HG03460 (cell line): Measurements from ENCODE around the gene KLF8.
A peak's percentile ranks its signal among the peaks of the same experiment; 100 is the strongest.
"Not testable (repeated sequence)": the region's sequence is repeated elsewhere in the genome, so short reads cannot be mapped to it uniquely, and the experiment has no call there.

Source experiments
- ATAC-seq: cut with Tn5 transposase; IDR thresholded peaks from one replicate; pipeline ENCODE4 v1.9.1; 2021; ENCODE audit not compliant: unreplicated experiment

Gene KLF8

DNA sequence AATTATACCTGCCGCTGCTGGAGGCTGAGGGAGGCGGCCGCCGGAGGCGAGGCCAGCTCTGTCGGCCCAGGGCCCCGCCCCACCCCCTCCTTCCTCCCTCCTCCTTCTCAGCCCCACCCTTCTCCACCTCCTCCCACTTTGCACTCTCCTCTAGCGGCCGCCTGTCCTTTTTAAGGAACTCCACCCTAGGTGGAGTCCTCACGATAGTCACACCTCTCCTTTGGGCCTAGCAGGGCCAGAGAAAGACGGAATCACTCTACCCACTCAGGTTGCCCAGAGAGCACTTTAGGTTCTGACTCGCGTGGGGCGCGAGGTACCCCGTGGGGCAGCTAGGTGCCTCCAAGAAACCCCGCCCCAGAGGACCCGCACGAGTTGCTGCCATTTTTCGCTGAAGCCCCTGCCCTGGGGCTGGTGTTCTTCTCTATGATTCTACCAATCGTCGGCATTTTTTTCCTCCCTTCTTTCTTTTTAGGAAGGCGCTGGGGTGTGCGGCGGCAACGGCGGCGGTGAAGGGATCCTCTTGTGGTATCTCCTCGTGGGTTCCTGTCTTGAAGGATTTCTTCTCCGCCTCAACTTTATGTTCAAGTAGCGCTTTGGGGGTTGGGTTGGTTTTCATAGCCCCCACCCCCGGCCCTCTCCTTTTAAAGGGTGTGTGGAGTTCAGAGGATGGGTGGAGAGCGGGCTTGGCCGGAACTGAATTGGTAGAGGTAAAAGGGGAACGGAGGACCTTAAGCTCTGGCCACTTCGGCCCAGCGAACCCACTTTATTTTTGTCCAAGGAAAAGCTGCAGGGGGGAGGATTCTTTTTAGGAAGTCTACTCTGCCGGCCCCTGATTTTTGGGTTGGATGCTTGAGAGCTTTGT is at the start of gene KLF8:
Gene KLF8 (plus strand): TSS at position 136 of the 862 bp plus-strand sequence. CDS start 979 bp downstream, outside the sequence.
- peak; percentile 72 for ATAC-seq

DNA sequence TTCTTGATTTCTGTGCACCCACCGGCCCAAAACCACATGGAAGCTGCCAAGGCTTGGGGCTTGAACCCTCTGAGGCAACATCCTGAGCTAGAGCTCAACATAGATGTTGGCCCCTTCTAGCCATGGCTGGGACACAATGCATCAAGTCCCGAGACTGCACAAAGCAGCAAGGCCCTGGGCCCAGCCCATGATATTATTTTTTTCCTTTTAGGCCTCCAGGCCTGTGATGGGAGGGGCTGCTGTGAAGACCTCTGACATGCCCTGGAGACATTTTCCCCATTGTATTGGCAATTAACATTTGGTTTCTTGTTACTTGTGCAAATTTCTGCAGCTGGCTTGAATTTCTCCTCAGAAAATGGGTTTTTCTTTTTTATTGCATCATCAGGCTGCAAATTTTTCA is 25.2 kb upstream of the KLF8 start:
- ATAC-seq = not testable (repeated sequence)

DNA sequence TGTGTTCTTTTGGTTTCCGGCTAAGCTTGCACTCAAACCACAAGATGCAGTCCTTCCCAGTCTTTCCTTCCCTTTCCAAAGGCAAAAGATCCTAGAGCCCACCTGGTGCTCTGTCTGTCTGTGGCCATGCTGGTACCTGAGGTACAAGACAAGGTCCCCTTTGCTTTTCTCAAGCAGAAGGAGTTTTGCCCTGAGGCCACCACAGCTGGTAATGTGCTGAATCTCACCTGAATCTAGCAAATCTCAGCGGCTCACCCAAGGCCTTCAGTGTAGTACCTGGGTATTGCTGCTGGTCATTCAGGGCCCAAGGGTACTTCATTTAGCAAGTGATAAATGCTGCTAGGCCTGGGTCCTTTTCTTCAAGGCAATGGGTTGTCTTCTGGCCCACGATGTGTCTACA is 20.5 kb upstream of the KLF8 start:
- ATAC-seq = no peak

DNA sequence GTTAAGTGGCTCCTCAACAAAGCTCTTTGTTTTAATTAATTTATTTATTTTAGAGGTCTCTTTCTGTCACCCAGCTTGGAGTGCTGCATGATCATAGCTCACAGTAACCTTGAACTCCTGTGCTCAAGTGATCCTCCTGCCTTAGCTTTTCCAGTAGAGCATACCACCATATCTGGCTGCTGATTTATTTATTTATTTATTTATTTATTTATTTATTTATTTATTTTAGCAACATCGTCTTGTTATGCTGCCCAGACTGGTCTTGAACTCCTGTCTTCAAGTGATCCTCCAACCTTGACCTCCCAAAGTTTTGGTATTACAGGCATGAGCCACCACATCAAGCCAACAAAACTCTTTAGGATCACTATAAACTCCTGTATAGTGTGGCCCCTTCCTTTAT is 15.8 kb upstream of the KLF8 start:
- ATAC-seq = no peak

DNA sequence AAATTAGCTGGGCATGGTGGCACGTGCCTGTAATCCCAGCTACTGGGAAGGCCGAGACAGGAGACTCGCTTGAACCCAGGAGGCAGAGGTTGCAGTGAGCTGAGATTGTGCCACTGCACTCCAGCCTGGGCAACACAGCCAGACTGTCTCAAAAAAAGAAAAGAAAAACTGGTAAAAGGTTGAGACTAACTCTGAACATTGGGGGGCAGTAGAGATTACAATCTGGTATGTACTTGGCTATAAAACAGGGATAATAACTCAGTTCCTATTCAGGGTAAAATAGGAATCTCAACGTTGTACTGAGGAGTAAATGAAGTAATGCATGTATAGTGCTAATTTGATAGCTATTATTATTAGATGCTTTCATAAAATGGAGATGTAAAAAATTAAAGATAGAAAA is 12.5 kb upstream of the KLF8 start:
- ATAC-seq = no peak

DNA sequence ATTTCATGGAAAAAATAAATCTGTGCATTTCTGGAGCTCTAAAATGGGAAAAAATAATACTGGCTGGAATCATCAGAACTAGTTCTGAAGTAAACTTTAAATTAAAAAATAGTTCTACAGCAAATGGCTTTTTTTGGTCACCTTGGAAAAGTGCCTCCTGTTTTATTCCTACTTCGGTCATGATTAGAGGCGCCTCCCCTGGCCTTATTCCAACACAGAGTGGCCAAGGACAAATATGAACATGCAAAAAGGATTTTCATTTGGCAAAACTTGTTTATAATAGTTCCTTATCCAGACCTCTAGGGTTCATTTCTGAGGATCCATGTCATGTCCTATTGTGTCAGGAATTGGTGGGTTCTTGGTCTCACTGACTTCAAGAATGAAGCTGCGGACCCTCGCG is 11.1 kb upstream of the KLF8 start:
- no peak for ATAC-seq

DNA sequence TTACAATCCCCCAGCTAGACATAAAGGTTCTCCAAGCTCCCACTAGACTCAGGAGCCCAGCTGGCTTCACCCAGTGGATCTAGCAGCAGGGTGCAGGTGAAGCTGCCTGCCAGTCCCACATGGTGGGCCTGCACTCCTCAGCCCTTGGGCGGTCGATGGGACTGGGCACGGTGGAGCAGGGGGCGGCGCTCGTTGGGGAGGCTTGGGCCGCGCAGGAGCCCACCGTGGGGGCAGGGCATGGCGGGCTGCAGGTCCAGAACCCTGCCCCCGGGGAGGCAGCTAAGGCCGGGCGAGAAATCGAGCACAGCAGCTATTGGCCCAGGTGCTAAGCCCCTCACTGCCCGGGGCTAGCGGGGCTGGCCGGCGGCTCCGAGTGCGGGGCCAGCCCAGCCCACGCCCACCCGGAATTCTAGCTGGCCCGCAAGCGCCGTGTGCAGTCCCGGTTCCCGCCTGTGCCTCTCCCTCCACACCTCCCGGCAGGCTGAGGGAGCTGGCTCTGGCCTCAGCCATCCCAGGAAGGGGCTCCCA is 9.6 kb upstream of the KLF8 start:
- no peak for ATAC-seq

DNA sequence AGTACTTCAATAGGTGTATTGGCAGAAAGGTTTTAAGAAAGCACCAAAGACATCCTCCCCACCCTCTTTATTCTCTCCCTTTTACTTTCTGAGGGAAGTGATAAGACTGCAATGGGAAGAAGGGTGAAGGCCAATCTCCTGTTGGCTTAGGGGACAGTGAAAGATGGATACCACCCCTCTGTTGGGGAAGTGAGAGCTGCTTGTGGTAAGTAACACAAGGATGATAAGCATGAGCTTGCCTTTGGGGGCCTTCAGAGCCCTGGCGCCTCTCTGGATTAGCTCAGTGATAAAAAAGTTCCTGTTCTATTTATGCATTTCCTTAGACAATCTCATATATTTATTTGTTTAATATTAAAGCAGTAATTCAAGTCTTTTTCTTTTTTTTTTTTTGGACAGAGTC is 5.2 kb upstream of the KLF8 start:
- ATAC-seq = no peak

DNA sequence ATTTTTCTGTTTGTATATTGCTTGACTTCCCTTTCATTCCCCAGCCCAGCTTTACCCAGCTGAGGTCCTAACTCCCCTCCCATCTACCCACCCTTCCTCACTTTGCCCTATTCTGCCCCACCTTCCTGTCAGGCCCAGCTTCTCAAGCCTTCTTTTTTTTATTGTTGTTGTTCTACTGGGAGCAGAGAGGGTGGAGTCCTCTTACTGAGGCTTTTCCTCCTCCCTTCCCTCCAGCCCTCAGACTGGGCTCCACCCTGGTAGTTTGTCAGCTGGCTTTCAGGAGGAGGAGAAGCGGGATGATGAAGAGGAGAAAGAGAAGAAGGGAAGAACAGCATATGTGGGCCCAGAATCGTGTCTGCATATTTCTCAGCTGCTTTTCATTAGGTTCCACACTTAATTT is 3.2 kb upstream of the KLF8 start:
- no peak for ATAC-seq

DNA sequence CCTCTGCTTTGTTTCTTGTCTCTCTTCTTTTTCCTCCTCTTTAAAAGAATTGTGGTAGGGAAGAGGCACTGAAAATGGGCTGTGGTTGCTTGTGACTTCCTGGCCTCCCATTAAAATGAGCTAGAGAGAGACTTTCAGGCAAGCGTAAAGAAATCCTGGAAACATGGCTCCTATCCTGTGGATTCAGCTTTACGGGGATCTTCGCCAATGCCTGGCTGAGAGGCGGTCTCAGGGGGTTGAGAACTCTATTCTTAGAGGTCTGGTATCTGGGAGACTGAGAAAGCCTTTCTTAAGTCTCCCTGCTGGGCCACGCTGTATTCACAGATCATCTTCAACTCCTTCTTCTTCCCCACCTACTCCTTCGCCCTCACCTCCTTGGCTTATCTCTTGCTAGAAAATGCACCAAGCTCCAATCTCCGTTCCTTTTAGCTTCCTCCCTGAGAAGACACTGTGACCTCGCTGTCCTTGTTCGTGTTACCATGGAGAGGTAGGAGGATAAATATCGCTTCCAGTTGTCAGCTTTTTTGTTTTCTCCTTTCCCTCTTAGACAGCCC is 542 bp upstream of the KLF8 start:
- ATAC-seq = no peak

DNA sequence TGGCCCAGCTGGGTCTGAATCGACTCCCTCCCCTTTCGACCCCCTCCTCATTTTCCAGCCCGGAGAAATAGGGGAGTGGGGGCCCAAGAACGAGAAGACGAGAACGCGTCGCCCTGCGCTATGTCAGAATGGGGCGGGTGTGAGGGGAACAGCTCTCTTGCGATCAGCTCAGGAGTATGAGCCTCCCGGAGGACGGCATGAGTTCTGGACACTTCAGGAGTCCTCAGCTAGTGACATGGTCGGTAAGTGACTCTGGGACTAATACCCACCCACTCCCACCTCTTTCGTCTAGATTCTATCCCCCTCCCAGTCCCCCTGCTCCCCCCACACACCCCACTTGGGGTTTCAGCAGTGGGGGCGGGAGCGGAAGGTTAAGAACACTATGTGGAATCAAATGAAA is 944 bp downstream of the KLF8 start:
- ATAC-seq = no peak

DNA sequence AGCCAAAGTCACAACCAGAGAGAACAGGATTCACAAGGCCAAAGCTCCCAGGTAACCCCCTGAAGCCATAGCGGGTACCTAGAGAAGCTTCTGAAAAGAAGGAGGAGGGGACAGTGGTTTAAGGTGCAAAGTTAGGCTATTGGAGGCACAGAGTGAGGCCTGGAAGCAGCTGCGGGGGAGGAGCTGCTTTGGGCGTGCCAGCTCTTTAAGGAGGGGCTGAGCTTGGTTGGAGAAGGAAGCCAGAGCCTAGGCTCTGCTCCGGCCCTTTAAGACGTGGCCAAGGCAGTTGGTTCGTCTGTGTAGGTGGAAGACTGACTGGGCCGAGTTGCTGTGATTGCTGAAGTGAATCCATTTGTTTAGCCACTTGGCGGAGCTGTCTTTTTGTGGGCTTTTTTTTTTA is 1.5 kb downstream of the KLF8 start:
- ATAC-seq = peak; percentile 87

DNA sequence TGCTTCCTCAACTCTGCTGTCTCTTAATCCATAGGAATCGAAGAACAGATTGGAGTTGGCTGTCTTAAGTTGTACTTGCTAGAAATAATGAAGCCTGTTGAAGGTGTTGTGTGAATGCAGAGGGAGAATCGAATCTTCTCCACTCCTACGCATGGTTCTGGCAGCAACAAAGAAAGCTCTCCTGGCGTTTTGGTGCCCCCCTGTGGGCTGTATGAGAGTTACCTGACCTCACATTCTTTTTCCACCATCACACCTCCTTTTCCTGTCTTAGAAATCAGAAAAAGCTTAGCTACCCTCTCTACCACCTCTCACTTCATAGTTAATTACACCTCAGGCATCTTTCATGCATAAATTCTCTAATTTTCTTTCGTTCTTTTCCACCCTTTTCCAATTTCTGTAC is 16.3 kb downstream of the KLF8 start:
- peak; percentile 74 for ATAC-seq

DNA sequence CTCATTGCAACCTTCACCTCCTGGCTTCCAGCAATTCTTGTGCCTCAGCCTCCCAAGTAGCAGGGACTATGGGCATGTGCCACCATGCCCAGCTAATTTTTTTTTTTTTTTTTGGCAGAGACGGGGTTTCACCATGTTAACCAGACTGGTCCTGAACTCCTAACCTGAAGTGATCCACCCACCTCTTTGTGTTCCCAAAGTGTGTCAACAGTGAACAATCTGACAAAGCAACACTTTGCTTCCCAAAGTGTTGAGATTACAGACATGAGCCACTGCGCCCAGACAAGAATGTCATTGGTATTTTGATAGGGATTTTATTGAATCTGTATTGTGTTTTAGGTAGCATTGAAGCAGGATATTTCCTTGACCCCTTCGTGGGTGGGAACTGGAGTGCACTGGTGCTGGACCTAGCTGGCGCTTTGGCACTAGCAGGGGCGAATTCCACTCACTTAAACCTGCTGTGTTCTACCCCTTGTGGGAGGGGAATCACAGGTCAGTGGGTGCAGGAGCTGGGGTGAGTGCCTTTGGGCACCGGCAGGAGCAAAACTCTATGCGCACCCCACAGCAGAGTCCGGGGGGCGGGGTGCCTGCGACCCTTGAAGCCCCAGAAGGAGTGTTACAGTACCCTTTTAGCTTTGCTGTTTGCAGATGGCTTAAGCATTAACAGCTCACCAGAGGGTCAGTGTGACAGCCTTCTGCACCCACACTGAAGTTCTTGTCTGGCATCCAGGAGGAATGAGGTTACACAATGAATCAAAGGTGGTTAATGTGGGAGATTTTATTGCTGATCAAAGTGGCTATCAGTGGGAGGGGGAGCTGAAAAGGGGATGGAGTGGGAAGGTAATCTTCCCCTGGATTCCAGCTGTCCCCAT is 21.9 kb downstream of the KLF8 start:
- ATAC-seq = no peak

DNA sequence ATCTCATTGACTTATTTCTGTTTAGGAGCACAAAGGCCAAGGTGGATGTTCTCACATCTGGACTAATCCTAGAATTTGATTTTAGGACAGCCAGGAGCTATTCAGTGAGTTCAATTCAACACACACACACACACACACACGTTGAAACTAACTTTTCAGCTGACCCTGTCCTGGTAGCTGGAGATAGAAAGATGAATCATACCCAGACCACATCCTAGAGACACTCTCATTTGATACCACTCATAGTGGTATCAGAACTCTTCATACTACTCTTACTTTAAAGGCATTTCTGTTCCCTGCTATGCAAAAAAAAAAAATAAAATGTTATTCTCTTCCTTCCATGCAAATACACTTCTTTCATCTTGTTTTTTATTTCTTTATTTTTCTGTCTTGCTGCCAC is 36.7 kb downstream of the KLF8 start:
- ATAC-seq = peak; percentile 94

DNA sequence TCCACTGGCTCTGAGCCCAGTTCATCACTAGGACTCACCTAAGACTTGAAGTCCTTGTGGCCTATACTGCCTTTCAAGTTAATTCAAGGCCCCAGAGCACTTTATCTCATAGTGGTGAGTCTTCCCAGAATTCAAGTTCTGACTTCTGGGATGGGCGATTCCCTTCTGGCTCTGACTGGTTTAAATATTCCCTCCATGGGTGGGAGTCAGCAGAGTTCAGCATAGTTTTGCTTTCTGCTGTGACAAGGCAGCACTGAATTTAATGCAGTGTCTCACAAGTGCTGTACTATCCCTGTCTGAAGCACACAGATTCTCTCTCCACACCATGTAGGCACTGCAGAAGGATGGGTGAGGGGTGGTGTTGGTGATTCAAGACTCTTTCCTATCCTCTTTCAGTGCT is 46.5 kb downstream of the KLF8 start:
- ATAC-seq = no peak

DNA sequence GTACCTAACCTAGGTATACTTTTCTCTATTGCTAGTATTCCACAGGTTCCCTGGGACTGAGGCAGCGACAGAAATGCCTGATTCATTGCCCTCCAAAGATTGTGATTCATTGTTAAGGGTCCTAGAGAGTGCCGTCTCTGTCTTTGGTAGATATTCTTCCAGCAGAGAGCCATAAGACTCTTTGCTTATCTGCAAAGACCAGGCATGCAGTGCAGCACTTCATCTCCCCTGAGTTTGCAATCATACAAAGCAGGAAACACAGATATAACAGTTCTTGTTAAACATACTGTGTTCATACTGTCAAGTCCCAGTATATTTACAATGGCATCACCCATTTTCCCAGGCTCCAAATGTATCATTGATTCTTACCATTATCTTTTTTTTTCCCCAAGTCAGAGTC is 47.7 kb downstream of the KLF8 start:
- no peak for ATAC-seq

DNA sequence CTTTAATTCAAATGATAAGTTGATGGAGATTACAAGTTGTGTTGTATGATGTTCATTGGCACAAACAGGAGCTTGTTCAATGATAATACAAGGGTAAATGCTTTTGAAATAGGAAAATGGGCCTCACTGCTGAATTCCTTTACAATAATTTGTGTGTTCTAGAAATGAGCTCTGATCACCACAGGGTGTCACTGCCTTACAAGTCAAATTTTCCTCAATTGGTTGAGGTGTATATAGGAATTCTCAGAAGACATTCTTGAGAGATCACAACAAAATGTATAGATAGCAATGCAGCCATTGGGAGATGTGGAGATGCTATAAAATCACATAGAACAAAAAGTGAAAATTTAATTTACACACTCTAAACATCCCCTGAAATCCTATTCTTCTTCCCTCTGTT is 49.6 kb downstream of the KLF8 start:
- ATAC-seq = no peak

DNA sequence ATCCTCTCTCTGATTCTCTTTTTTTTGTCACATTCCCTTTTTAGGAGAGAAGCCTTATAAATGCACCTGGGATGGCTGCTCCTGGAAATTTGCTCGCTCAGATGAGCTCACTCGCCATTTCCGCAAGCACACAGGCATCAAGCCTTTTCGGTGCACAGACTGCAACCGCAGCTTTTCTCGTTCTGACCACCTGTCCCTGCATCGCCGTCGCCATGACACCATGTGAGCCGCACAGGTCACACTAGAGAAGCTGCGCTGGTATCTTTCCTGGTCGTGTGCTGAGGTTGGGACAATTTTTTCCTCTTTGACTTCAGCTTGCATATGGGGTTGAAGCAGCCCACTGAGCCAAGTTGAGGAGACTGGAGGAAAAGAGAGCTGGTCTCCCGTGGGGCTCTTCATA is 52.1 kb downstream of the KLF8 start:
- ATAC-seq = no peak

DNA sequence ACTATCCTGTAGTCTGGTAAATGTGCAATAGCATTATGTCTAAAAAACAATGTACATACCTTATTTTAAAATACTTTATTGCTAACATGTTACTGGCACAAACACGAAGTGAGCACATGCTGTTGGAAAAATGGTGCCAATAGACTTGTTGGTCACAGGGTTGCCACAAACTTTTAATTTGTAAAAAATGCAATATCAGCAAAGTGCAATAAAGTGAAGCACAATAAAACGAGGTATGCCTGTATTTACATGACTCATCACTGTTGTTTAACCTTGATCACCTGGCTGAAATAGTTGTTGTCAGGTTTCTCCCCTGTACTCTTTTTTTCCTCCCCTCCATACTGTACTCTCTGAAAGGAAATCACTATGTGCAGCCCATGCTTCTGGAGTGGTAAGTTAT is 56.5 kb downstream of the KLF8 start:
- ATAC-seq = no peak

DNA sequence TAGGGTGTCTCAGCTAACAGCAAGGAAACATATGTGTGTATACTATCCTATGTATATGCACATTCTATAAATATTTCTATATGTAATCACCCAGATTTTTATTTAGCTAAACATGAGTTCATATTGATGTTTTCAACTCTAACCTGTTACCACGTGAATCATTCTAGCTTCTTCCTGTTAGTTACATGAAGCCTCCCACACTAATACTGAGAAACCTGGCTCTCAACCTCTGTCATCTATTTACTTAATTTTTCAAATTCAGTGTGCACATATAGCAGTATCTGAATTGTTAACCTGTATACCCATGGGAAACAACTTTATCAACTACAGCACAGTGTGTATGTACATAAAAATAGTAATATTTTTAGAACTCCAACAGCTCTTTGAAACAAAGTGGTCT is 57.3 kb downstream of the KLF8 start:
- ATAC-seq = no peak

DNA sequence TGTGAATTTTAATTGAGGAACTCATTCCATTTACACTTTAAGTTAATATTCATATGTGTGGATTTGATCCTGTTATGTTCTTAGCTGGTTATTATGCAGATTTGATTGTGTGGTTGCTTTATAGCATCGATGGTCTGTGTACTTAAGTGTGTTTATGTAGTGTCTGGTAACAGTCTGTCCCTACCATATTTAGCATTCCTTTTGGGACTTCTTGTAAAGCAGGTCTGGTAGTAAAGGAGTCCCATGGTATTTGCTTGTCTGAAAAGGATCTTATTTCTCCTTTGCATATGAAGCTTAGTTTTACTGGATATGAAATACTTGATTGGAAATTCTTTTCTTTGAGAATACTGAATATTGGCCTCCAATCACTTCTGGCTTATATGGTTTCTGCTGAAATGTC is 76.6 kb downstream of the KLF8 start:
- ATAC-seq = no peak
